ENCODE results near the gene TSBP1. TPM values are rescaled to one million over a fixed set of nuclear protein-coding genes. Genes with fewer than 3 reads are reported as not detected.
"Not testable (repeated sequence)": the region's sequence is repeated elsewhere in the genome, so short reads cannot be mapped to it uniquely, and the experiment has no call there.

Gene TSBP1
- total RNA-seq, 1 donor from 2014 or later: not detected

GRCh38 chr6:32290886-32291450 lies 80.7 kb downstream of the TSBP1 start:
- peak in 1 of 2 donors; percentile 52 for DNase-seq (ENCODE audit: low read depth in 2 of 2)

GRCh38 chr6:32288426-32288825 lies 83.3 kb downstream of the TSBP1 start:
- DNase-seq (ENCODE audit: low read depth in 2 of 2): peak in 1 of 2 donors; percentile 21

DNA sequence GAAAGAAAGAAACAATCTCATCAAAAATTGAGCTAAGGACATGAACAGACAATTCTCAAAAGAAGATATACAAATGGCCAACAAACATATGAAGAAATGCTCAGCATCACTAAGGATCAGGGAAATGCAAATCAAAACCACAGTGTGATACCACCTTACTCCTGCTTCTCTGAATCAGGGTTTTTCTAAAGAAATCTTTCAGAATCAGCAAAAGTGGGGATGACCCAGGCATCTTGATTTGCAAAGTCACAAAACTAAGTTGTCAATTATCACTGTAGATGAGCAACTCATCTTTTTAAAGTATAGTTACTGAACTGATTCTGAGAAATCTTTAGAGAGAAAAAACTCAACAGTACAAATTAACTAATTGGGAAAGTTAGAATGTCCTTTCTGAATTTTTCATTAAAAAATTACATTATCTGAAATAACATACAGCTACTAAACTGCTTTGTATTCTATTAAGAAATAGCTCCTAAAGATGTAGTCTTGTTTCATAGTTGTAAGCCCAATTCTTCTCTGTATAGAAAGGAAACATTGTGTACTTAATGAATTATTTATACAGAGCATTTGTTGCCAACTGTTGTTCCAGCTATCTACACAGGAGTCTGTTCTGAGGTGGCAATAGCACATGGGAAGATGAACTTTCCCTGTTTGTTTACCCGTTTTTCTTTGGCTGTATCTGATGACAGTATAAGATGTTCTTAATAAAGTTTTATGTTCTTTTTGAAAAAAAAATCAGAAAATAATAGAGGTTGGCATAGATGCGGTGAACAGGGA lies 97.7 kb downstream of the TSBP1 start:
- DNase-seq (ENCODE audit: low read depth in 2 of 2): not testable (repeated sequence)

GRCh38 chr6:32271429-32271828 lies 100.3 kb downstream of the TSBP1 start:
- DNase-seq (ENCODE audit: low read depth in 2 of 2): no peak

DNA sequence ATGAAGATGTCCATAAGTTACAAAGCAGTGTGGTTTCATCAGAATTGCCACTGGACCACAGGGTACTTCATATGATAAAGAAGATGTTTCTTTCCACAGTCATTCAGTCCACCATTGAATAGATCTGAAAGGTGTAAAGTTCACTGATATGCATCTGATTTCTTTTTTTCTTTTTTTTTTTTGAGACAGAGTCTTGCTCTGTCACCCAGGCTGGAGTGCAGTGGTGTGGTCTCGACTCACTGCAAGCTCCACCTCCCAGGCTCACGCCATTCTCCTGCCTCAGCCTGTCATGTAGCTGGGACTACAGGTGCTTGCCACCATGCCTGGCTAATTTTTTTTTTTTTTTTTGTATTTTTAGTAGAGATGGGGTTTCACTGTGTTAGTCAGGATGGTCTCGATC lies 103.2 kb downstream of the TSBP1 start:
- not testable (repeated sequence) for DNase-seq (ENCODE audit: low read depth in 2 of 2)

GRCh38 chr6:32267035-32267434 lies 104.7 kb downstream of the TSBP1 start:
- no peak for DNase-seq (ENCODE audit: low read depth in 2 of 2)

DNA sequence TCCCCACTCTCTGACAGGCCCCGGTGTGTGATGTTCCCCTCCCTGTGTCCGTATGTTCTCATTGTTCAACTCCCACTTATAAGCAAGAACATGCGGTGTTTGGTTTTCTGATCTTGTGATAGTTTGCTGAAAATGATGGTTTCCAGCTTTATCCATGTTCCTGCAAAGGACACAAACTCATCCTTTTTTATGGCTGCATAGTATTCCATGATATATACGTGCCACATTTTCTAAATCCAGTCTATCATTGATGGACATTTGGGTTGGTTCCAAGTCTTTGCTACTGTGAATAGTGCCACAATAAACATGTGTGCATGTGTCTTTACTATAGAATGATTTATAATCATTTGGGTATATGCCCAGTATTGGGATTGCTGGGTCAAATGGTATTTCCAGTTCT lies 114.4 kb downstream of the TSBP1 start:
- not testable (repeated sequence) for DNase-seq (ENCODE audit: low read depth in 2 of 2)

DNA sequence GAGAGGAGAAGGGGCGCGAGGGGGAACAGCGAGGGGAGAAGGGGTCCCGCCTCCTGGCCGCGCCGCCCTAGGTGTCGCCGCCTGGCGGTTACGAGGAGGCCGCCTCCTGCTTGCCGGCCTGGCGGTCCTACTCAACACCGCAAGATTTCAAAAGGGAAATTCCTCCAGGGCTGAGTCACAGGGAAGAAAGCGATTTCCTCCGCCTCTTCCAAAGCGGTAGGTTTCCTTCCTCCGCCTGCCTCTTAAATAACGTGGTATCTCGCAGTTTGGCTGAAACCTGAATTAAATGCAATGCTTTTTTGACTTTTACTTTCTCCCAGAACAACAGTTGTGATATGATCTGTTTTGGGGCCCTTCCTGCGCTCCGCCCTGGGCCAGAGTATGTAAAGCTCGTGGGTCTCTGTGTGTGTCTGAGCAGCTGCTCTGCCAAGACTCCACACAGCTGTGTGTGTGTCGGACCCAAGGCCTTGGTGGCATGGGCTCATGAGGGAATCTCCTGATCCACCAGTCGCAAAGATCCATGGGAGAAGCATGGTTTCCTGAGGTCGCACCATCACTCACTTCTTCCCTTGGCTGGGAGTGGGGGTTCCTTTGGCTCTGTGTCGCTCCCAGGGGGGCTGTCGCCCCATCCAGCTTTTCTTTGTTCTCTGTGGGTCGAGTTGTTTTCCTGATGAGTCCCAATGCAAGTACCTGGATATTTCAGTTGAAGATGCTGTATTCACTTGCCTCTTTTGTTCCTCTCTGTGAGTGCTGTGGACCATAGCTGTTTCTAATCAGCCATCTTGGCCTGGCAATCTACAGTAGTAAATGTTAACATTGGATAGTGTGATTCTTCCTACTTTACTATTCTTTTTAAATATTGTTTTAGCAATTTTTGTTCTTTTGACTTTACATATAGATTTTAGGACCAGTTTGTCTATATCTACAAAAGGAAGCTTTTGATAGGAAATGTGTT lies 116.2 kb downstream of the TSBP1 start:
- peak in 1 of 2 donors; percentile 86 for DNase-seq (ENCODE audit: low read depth in 2 of 2)

DNA sequence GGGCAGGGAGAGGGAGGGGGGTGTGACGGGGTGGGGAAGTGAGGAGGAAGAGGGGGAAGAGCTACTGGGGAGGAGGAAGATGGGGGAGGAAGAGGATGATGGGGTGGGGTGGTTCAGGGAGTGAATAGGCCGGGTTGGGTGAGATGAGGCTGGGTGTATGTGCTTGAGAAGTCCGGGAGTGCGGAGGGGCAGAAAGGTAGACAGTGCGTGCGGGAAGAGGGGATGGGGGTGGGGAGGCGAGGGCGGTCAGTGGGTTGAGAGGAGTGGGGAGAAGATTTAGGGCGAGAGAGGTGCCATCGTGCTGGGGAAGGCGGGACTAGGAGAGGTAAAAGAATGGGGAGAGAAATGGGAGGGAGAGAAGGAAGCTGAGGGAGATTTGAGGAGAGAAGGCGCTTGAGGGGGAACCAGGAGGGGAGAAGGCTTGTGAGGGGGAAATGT lies 116.9 kb downstream of the TSBP1 start:
- DNase-seq (ENCODE audit: low read depth in 2 of 2): no peak

- no peak for DNase-seq (ENCODE audit: low read depth in 2 of 2)
These were observed 119.2 kb downstream of the TSBP1 start for GRCh38 chr6:32252331-32253009.

DNA sequence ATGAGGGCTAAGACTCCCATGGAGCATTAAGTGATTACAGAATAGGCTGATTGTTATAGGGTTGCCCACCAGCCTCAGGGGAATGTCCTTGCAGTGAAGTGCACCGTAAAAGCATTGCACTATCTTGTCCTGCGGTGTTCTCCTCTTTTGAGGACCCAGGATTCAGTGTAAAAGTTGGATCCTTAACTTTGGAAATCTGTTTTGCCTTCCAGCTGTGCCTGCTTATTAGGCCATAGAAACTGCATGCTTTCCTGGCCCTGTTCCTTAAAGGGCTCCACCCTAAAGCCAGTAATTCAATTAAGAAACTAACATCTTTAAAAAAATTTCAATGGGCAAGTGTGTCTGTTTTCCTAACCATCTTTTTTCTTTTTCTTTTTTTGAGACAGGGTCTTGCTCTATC lies 122.4 kb downstream of the TSBP1 start:
- no peak for DNase-seq (ENCODE audit: low read depth in 2 of 2)

DNA sequence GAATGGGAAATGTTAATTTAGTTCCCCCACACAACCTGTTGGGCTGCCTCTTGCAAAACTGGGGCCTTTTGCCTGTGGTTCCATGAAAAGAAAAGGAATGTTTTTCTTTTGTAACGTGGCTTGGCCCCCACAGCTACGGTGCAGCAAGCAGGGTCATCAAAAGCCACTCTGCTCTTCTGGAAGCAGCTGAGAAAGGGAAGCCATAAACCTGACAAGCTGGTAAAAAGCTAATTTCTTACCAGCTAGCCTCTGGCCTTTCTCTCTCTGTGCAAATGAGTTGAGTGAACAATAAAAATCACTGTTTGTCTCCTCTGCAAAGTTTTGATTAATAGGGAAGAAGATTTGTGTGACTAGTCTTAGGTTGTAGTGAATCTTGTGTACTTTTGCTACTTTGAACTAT lies 124.3 kb downstream of the TSBP1 start:
- no peak for DNase-seq (ENCODE audit: low read depth in 2 of 2)

DNA sequence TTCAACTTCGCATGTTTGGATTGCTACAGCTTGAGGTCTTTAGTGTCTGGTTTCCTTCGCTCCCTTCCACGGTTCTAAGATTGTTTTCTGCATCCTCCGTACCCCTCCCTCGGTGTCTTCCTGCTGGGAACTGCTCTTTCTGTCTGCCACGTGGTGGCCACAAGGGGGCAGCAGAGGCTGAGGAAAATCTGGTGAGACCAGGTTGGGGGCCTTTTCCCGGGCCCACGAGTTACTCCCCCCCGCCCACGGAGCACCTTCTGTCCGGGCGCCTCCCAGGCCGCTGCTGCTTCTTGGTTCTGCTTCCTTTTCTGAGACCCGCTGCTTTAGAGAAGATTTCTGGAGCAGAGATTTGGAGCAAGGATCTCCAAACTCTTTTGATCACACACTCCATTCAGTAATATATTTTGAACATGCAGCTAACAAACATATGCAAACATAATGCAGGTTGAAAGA lies 126.7 kb downstream of the TSBP1 start:
- peak; percentile 39 to 77 for DNase-seq (ENCODE audit: low read depth in 2 of 2)

- peak in 1 of 2 donors; percentile 25 for DNase-seq (ENCODE audit: low read depth in 2 of 2)
These were observed 127.4 kb downstream of the TSBP1 start for GRCh38 chr6:32244270-32244669.

Other genes with a start within 250 kb of the TSBP1 start
- gene ATF6B, start 243.7 kb downstream of the TSBP1 start, total RNA-seq: 9.5 and 17.7 TPM in 2 replicates
- 4.9 and 5.8 TPM in 2 replicates for gene FKBPL, start 241.6 kb downstream of the TSBP1 start, total RNA-seq
- gene PRRT1, start 220.0 kb downstream of the TSBP1 start, total RNA-seq: under 0.01 TPM in 2 replicates
- gene PPT2, start 217.8 kb downstream of the TSBP1 start, total RNA-seq: 27.2 and 50.1 TPM in 2 replicates
- gene EGFL8, start 207.3 kb downstream of the TSBP1 start, total RNA-seq: 0.64 and 2.3 TPM in 2 replicates
- gene AGPAT1, start 195.8 kb downstream of the TSBP1 start, total RNA-seq: 5.6 and 13.4 TPM in 2 replicates
- gene RNF5, start 193.5 kb downstream of the TSBP1 start, total RNA-seq: 44.4 and 53.6 TPM in 2 replicates
- gene AGER, start 187.7 kb downstream of the TSBP1 start, total RNA-seq: 0.38 and 0.39 TPM in 2 replicates
- 37.2 and 46.8 TPM in 2 replicates for gene PBX2, start 181.7 kb downstream of the TSBP1 start, total RNA-seq
- gene GPSM3, start 179.3 kb downstream of the TSBP1 start, total RNA-seq: 6.9 and 9.0 TPM in 2 replicates
- 11.9 and 13.3 TPM in 2 replicates for gene NOTCH4, start 147.8 kb downstream of the TSBP1 start, total RNA-seq
- not detected in 2 replicates for gene BTNL2, start 35.3 kb upstream of the TSBP1 start, total RNA-seq
- gene HLA-DRA, start 68.0 kb upstream of the TSBP1 start, total RNA-seq: under 0.01 TPM in 1 of 2 replicates, not detected in the other
- 0.13 and 0.26 TPM in 2 replicates for gene HLA-DRB5, start 158.4 kb upstream of the TSBP1 start, total RNA-seq
- gene HLA-DRB1, start 217.9 kb upstream of the TSBP1 start, total RNA-seq: 0.76 and 2.1 TPM in 2 replicates